Neural cell (in vitro differentiated cells): ENCODE data around the gene DAPK2.

ENCODE experiments used
- POLR2AphosphoS5 ChIP-seq: IDR thresholded peaks from 2 replicates; pipeline ENCODE4 v1.6.1; 2012
- RAD21 ChIP-seq: fragments of 450-650 bp; conservative IDR thresholded peaks from 2 replicates; pipeline ENCODE4 v1.6.1; 2014; ENCODE audit warnings: antibody characterized with exemption, mild to moderate bottlenecking, moderate library complexity
- TF ChIP-seq, protein P1 (sequence below): IDR thresholded peaks from 2 replicates; pipeline ENCODE4 v1.6.1; 2012; ENCODE audit warnings: borderline replicate concordance
- TF ChIP-seq, protein P2 (sequence below): fragments of 450-650 bp; IDR thresholded peaks from 2 replicates; pipeline ENCODE4 v1.5.1; 2014; ENCODE audit warnings: antibody characterized with exemption, mild to moderate bottlenecking, moderate library complexity; ENCODE audit not compliant: poor library complexity, severe bottlenecking

DNA sequence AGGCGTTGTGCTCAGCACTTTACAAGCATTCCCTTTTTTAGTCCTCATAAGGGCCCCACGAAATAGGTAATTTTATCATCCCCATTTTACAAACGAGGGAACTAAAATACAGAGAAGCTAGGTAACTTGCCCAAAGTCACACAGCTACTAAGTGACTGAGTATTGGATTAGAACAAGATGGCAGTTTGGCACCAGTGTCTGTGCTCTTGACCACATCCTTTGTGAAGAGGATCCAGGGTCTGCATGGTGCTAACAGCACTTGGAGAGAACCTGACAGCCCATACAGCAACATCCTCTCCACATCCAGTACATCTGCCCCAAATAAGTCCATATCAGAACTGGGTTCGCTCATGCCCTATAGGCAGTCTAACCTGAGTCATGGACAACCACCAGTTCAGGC, 21.8 kb upstream of the DAPK2 start:
- TF ChIP-seq POLR2AphosphoS5 (no peak), RAD21 (no peak)
- TF ChIP-seq, protein P1, sequence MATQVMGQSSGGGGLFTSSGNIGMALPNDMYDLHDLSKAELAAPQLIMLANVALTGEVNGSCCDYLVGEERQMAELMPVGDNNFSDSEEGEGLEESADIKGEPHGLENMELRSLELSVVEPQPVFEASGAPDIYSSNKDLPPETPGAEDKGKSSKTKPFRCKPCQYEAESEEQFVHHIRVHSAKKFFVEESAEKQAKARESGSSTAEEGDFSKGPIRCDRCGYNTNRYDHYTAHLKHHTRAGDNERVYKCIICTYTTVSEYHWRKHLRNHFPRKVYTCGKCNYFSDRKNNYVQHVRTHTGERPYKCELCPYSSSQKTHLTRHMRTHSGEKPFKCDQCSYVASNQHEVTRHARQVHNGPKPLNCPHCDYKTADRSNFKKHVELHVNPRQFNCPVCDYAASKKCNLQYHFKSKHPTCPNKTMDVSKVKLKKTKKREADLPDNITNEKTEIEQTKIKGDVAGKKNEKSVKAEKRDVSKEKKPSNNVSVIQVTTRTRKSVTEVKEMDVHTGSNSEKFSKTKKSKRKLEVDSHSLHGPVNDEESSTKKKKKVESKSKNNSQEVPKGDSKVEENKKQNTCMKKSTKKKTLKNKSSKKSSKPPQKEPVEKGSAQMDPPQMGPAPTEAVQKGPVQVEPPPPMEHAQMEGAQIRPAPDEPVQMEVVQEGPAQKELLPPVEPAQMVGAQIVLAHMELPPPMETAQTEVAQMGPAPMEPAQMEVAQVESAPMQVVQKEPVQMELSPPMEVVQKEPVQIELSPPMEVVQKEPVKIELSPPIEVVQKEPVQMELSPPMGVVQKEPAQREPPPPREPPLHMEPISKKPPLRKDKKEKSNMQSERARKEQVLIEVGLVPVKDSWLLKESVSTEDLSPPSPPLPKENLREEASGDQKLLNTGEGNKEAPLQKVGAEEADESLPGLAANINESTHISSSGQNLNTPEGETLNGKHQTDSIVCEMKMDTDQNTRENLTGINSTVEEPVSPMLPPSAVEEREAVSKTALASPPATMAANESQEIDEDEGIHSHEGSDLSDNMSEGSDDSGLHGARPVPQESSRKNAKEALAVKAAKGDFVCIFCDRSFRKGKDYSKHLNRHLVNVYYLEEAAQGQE = no peak
- TF ChIP-seq, protein P2, sequence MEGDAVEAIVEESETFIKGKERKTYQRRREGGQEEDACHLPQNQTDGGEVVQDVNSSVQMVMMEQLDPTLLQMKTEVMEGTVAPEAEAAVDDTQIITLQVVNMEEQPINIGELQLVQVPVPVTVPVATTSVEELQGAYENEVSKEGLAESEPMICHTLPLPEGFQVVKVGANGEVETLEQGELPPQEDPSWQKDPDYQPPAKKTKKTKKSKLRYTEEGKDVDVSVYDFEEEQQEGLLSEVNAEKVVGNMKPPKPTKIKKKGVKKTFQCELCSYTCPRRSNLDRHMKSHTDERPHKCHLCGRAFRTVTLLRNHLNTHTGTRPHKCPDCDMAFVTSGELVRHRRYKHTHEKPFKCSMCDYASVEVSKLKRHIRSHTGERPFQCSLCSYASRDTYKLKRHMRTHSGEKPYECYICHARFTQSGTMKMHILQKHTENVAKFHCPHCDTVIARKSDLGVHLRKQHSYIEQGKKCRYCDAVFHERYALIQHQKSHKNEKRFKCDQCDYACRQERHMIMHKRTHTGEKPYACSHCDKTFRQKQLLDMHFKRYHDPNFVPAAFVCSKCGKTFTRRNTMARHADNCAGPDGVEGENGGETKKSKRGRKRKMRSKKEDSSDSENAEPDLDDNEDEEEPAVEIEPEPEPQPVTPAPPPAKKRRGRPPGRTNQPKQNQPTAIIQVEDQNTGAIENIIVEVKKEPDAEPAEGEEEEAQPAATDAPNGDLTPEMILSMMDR = no peak
